HG02623 (cell line): ENCODE measurements around the gene SCARB1.

Experiments
- ATAC-seq: cut with Tn5 transposase; IDR thresholded peaks from one replicate; pipeline ENCODE4 v1.9.1; 2021; ENCODE audit warnings: moderate library complexity; ENCODE audit not compliant: unreplicated experiment

SCARB1 gene

GRCh38 chr12:124804011-124804621 is 59.5 kb downstream of the SCARB1 start:
- ATAC-seq, result no peak

GRCh38 chr12:124802361-124802760 is 61.3 kb downstream of the SCARB1 start:
- ATAC-seq, result no peak

- ATAC-seq, result no peak
Observed at GRCh38 chr12:124800506-124800905, 63.2 kb downstream of the SCARB1 start.

- ATAC-seq, result no peak
Observed at GRCh38 chr12:124797321-124797720, 66.3 kb downstream of the SCARB1 start.

- no peak for ATAC-seq
Observed at GRCh38 chr12:124796303-124796960, 67.2 kb downstream of the SCARB1 start.

- peak; percentile 76 for ATAC-seq
Observed at GRCh38 chr12:124795081-124795948, 68.3 kb downstream of the SCARB1 start.

- ATAC-seq, result no peak
Observed at GRCh38 chr12:124792961-124793441, 70.7 kb downstream of the SCARB1 start.

- no peak for ATAC-seq
Observed at GRCh38 chr12:124792156-124792555, 71.5 kb downstream of the SCARB1 start.

- ATAC-seq, result no peak
Observed at GRCh38 chr12:124790650-124791400, 72.8 kb downstream of the SCARB1 start.

GRCh38 chr12:124788936-124789555 is 74.6 kb downstream of the SCARB1 start:
- ATAC-seq, result no peak

GRCh38 chr12:124786061-124786964 is 77.4 kb downstream of the SCARB1 start:
- no peak for ATAC-seq

- no peak for ATAC-seq
Observed at GRCh38 chr12:124784871-124785572, 78.6 kb downstream of the SCARB1 start.

- no peak for ATAC-seq
Observed at GRCh38 chr12:124783087-124783486, 80.6 kb downstream of the SCARB1 start.

GRCh38 chr12:124782132-124782531 is 81.5 kb downstream of the SCARB1 start:
- ATAC-seq, result no peak

GRCh38 chr12:124780752-124781685 is 82.6 kb downstream of the SCARB1 start:
- no peak for ATAC-seq

GRCh38 chr12:124780336-124780735 is 83.3 kb downstream of the SCARB1 start:
- no peak for ATAC-seq
